Stimulated activated CD4-positive, alpha-beta T cell treated with anti-CD3 and anti-CD28 coated beads, Interleukin-4, amount 100 ng/mL, for 1 hour (primary cell): ENCODE data around the gene LAIR2.

ENCODE experiments used
- DNase-seq: peaks from one replicate; pipeline ENCODE4 v3.0.0-alpha.2; 2020

The LAIR2 gene

DNA sequence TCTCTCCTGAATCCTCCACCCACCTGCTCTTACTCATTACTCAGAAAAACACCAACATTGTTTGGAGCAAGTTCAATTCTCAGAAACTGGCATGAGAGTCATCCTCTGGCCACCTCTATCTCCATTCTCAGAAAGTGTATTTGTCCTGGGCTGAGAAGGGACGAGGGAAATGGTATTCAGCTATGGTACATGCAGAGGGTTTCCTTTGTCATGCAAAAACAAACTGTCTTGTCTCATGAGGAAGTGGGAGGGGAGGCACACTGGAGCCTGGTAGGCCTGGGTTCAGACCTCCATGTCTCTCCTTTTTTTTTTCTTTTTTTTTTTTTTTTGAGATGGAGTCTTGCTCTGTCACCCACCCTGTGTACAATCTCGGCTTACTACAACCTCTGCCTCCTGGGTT lies 39.1 kb downstream of the LAIR2 start:
- DNase-seq, result no peak

DNA sequence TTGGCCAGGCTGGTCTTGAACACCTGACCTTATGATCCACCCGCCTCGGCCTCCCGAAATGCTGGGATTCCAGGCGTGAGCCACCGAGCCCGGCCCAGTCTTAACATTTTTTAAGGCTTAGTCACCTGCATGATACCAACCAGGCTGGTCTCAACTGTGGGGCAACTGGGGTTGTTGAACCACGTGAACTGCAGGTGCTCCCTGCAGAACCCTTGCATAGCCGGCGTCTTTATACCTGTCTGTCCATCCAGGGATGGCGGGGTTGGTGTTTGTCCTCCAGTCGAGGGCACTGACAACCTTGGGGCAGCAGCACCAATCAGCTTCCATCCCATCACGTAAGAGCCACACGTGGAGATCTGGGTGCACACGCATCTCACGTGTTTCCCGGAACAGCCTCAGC lies 46.2 kb downstream of the LAIR2 start:
- no peak for DNase-seq

DNA sequence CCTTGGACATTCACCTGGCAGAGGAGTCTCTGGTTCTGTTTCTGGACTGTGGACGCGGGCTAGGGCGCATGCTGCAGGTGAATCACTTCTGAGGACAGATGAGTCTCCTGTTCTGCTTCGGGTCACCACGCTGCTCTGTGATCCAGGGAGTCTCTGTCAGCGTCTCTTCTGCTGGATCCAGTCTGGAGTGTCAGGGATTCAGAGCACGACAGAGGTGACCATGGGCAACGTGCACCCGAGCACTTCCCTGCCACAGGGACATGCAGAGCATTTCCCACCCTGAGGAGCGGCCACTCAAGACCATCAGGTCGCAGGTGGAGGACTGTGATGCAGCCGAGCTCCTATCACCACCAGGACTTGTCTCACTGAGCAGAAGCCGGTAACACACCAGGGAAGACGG lies 46.6 kb downstream of the LAIR2 start:
- no peak for DNase-seq

DNA sequence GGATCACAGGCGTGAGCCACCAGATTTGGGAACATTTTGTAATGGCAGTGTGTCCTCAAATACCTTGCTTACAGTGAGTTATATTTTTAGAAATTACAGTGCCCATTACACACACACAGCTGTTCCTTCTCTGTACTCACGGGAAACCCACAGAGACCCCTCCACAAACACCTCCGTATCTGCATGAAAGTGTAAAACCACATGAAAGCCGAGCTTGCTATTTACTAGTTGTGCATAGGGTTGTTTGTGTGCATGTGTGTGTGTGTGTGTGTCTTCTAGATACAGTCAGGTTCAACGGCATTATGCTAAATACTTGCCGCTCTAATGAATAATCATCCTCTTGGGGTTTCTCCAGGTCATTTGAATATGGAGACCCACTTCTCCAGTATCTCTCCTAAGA lies 48.7 kb downstream of the LAIR2 start:
- DNase-seq, result no peak

DNA sequence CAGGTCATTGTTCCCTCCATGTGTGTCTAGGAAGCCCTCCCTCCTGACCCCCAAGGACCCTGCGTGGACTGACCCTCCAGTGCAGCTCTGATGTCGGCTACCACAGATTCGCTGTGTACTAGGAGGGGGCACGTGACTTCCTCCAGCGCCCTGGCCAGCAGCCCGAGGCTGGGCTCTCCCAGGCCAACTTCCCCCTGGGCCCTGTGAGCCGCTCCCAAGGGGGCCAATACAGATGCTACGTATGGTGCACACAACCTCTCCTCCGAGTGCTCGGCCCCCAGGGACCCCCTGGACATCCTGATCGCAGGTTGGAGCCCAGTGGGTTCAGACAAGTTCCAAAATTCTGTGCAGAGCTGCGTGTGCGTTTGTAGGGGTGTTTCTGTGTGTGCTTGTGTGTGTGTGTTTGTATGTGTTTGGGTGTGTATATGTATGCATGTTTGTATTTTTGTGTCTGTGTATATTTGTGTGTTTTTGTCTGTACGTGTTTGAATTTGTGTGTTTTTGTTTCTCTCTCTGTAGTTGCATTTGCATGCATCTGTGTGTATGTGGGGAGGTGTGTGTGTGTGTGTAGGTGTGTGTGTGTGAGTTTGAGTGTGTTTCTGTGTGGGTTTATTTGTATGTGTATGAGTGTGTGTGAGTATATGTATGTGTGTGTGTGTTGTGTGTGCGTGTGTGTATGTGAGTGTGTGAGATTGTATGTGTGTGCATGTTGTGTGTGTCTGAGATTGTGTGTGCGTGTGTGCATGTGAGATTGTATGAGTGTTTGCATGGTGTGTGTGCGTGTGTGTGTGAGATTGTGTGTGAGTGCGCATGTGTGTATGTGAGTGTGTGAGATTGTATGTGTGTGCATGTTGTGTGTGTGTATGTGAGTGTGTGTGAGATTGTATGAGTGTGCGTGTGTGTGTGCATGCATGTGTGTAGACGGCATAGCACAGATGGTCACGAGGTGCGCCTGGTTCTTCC lies 49.6 kb downstream of the LAIR2 start:
- no peak for DNase-seq

DNA sequence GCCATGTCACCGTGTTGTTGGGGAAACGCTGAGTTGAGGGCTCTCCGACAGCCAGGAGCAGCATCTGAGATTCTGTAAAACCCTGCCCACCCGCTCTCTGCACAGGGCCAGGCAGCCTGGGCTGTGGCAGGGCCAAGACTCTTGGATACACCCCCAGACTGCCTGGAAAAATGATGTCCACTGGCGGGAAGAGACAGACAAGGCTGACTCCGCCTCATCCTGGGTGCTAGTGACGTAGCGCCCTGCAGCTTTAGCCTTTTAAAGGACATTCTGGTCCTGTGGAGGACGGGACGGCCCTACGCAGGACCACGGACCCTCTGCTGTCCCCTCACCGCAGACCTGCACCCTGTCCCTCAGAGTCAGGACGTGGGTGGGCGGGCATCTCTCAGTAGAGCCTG lies 50.3 kb downstream of the LAIR2 start:
- no peak for DNase-seq

DNA sequence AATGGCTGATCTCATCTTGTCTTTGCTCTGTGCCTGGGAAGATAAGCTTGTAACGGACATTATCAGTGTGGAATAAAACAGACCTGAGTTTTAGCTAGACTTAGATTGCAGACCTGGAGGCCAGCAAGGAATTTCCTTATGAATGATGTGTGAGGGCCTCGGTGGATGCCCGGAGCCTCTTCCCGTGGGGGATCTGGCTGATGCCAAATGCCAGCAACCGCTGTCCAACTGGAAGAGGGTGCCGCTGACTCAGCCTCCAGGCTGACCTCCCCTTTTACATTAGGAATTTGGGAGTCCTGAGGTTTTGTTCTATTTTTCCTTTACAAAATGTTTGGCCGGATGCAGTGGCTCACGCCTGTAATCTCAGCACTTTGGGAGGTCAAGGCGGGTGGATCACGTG lies 51.4 kb downstream of the LAIR2 start:
- no peak for DNase-seq

DNA sequence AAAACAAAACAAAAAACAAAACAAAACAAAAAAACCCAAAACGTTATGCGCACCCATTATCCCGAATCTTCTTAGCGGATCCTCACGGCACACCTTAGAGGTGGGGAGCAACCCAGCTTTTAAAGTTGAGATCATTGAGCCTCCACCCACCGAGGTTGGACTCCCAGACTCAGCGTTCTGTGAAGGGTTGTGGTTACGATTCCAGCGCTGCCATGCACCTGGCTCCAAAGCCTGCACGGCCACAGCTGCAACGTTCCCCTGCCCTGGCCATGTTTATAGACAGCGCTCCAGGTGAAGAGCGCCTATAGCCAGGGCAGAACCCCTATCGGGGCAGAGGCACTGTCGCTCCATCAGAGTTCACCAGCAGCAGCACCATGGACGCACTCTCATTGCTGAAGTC lies 52.3 kb downstream of the LAIR2 start:
- no peak for DNase-seq

DNA sequence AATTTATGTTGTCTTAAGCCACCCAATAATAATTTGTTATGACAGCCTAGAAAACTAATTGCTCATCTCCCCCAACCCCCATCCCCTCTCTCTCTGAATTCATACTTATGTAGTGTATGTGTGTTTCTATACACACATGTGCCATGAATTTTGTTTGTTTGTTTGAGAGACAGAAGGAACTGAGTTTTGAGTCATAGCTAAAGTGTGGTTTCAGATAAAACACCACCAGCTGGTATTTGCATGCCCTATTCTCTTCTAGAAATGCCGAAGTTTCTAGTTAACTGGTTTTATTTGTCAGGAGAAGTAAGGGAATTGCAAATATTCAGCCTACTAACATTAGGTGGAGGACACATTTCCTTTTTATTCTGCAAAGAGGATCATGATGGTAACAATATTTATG lies 53.6 kb downstream of the LAIR2 start:
- DNase-seq, result no peak

DNA sequence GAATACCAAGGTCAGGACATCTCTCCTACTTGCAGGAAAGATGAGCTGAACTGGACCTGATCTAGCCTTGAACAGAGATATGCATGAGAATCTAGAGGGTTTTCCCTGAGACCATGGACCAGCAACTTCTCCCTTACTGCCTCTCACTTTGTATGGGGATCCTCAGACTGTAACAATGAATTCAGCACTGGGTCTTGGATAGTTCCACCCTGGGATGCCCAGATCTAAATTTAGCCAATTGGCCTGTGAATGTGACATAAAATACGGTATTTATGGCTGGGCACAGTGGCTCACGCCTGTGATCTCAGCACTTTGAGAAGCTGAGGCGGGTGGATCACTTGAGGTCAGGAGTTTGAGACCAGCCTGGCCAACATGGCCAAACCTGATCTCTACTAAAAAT lies 55.7 kb downstream of the LAIR2 start:
- no peak for DNase-seq
